T1000 (cell line): ENCODE data around the gene APOC3.
"Not testable (repeated sequence)": the region's sequence is repeated elsewhere in the genome, so short reads cannot be mapped to it uniquely, and the experiment has no call there.

ENCODE experiments used
- DNase-seq: peaks from one replicate; lab custom pipeline; 2025; ENCODE audit warnings: mixed read lengths; lab: John Stamatoyannopoulos, UW

Gene APOC3

DNA sequence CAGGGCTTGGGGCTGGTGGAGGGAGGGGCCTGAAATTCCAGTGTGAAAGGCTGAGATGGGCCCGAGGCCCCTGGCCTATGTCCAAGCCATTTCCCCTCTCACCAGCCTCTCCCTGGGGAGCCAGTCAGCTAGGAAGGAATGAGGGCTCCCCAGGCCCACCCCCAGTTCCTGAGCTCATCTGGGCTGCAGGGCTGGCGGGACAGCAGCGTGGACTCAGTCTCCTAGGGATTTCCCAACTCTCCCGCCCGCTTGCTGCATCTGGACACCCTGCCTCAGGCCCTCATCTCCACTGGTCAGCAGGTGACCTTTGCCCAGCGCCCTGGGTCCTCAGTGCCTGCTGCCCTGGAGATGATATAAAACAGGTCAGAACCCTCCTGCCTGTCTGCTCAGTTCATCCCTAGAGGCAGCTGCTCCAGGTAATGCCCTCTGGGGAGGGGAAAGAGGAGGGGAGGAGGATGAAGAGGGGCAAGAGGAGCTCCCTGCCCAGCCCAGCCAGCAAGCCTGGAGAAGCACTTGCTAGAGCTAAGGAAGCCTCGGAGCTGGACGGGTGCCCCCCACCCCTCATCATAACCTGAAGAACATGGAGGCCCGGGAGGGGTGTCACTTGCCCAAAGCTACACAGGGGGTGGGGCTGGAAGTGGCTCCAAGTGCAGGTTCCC, at the start of gene APOC3:
Gene APOC3, plus strand, starts transcription at position 383 of the 659 bp plus-strand sequence. CDS start 676 bp downstream, outside the sequence.
- DNase-seq = no peak

DNA sequence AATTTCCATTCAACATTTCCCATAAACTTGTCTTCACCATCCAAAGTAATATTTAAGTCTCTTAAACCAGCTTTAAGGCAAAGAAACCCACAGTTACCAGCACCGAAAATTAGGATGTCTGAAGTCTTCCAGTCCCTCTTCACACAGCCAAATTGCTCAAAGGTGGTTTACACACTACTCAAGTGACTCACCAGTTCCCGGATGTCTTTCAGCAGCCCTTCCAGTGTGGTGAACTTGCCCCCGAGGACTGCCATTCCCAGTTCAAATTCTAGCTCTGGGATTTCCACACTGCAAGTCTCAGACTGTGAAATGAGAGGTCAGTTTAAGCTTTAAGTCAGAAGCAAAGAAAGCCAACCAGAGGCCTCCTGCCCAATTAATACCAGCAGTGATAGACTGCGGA, 47.0 kb upstream of the APOC3 start:
- no peak for DNase-seq

DNA sequence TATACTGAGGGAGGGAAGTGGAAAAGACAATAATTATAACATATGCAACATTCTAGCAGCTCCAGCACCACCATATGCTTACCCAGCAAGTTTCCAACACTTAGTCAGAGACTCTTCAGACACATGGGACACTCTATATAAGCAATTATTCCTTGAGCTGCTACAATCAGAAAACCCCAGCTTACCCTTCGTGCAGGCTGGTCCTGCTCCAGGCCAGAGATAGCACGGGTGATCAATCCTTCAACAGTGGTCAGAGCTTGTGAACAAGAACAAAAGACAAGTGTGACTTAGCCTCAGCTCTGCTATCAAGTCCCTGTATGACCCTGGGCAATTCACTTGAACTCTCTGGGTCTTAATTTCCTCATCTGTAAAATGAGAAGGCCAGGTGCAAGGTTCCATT, 43.4 kb upstream of the APOC3 start:
- no peak for DNase-seq

DNA sequence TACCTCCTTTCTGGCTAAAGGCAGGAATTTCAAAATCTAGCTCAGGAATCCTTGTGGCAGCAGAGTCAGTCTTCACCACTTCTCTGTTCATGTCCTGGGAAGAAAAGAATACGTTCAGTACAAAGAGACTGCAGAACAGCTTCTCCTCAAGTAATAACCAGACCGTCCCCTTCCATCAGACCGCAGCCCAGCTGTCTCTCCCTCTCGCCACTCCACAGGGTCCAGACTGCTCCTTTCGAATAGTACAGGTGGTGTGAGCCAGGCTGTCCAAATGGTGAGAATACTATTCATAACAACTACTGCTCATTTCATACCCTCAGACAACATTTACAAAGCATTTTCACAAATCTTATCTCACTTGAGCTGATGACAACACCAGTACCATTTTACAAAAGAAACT, 42.7 kb upstream of the APOC3 start:
- no peak for DNase-seq

DNA sequence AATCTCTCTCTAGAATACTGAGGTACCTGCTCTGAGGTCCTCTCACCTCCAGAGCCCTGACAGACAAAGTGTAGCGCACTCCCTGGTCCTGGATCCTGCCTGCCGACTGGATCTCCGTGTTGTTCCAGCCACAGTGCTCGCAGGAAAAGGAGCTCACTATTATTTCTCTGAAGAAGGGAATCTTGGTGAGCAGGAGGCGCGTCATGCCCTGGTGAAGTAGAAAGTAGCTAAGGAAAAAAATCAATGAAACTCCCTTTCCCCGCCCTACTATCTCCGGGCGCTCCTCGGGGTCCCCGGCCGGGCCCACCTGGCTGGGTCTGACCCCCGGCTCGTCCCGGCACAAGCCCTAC, 42.3 kb upstream of the APOC3 start:
- DNase-seq = no peak

DNA sequence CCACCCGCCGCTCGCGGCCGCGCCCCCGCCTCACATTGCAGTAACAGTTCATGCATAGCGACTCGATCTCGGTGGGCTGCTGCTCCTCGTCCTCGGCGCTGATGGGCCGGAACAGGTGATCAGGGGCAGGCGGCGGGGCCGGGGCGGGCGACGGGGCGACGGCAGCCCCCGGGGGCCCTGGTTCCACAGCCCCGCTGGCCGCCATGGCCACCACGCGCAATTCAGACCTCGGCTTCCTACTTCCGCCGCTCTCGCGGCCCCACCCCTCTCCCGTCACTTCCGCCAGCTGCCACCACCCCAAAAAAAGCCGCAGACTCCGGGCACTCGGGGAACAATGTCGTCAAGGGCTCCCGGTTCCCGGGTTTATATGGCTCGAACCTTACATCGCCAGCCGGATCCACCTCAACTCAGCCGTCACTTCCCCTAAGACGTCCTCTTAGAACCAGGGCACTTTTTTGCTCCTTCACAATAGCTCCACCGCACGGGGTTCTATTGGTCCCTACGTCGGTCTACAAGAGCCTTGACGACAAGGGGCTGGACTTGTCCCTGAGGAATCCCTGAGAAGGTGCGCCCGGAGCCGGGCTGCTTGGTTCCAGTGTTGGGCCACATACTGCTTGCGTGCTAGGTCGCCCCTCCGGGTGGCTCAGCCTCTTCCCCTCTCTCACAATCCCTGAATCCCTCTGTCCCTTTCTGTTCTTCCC, 41.8 kb upstream of the APOC3 start, which contains the start of gene ZPR1:
Gene ZPR1, minus strand, starts transcription at position 238 of the 701 bp plus-strand sequence. Its CDS starts 33 bp downstream, at position 205.
- peak; percentile 51 for DNase-seq

DNA sequence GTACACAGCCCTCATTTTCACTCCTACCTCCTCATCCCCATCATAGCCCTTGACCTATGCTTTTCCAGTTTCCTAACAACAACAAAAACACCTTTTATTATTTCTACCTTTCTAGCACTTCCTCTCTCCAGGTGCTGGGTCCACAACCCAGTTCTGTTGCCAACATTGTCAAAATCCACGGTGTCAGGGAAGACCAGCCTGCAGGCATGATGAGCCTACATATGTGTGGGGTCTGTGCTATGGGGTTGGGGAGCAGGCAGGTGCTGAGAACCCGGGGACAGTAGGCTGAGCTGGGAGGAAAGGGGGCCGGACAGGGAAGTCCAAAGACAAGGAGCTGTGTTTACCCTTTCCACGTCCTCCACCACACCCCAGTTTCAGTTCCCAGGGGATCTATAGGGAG, 41.2 kb upstream of the APOC3 start:
- no peak for DNase-seq

DNA sequence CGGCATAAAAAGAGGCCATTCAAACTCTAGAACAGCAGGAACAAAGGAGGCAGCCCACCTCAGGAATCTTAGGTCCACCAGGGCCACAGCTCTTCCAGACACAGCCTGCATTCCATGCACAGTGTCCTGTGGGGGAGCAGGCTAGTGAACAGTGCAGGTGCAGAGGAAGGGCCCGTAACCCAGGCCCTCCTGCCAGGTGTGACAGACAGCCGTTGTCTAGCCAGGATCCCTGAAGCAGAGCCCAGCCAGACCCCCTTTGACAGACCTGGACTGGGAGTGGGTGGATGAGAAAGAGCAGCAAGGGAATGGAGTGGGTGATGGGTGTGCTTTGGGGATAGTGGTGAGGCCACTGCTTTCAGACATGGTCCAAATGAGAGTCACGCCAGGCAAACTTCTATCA, 40.7 kb upstream of the APOC3 start:
- no peak for DNase-seq

DNA sequence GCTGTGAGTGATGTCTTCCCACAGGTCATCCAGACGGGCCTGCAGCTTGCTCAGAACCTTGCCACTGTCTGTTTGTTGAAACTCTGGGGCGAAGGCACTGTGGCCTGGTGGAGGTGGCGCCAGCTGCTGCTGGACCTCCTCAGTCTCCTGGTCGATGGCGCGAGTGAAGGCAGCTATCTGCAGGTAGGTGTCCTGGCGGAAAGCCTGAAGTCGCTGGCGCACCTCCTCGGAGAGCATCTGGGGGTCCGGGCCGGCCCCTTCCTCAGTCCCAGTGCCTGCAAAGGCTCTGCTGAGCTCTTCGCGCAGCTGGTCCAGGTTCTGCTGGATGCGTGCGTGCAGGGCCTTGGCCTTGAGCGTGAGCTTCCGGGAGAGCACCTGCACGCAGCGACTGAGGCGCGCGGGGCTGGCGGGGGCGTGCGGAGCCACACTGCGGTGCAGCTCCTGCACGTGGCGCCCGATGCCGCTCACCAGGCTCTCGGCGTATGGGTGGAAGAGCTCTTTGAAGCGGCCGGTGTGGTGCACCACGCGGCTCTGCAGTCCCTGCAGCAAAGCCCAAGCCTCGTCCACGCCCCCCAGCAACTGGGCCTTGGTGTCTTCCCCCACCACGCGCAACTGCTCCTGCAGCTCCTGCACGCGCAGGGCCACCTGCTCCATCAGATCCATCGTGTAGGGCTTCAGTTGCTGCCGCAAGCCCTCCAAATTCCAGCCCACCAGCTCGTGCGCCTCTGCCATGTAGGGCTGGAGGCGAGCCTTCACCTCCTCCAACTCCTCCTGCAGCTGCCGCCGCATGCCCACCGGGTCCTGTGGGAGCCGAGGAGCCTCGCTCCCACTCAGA, 39.3 kb upstream of the APOC3 start:
- DNase-seq = no peak

DNA sequence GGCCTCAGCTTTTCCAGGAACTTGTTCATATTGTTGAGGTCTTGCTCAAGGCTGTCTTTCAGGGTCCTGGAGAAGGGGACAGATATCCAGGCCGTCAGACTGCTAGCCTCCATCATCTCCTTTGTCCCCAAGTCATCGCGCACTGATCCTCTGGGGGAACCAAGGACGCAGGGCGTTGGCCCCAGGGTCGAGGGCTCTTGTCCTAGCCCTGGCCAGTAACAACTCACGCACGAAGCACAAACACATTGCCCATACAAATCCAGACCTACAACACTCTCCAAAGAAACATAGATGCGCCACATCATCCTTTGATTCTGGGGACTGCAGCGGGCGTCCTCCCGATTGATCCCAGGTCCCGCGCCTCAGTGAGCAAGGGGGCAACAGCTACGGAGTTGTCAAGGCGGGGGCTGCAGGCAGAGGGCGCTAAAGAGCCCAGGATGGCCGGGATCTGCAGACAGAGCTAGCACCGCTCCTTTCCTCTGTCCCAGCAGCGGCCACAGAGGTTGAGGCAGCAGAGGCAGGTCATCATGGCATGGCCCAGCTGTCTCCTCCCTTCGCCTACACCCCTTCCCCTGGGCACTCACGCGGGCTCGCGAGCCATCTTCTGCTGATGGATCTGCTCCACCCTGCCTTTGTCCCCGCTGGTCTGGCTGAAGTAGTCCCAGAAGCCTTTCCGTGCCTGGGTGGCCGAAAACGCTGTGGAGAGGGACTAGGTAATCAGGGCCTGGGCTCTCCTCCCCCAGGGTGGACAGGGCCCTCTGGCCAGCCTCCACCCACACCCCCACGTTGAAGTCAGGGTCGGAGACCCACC, 38.5 kb upstream of the APOC3 start:
- DNase-seq = no peak

DNA sequence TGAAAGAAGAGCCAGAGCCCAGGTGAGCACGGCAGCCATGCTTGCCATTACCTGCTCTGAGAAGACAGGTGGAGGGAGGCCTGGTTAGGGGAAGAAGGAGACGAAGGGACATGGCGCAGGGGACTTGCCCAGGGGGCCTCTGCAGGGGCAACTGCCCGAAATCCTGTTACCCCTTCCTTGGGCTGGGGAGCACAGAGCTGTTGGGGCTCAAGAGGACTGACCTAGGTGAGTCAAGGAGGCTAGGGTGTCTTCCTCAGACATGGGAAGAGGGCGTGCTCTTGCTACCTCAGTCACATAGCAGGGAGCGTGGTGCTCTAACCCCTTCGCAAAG, 37.9 kb upstream of the APOC3 start, which contains the start of gene APOA5:
Gene APOA5, minus strand, starts transcription at position 67 of the 331 bp plus-strand sequence. Its CDS starts 19 bp downstream, at position 48.
- no peak for DNase-seq

DNA sequence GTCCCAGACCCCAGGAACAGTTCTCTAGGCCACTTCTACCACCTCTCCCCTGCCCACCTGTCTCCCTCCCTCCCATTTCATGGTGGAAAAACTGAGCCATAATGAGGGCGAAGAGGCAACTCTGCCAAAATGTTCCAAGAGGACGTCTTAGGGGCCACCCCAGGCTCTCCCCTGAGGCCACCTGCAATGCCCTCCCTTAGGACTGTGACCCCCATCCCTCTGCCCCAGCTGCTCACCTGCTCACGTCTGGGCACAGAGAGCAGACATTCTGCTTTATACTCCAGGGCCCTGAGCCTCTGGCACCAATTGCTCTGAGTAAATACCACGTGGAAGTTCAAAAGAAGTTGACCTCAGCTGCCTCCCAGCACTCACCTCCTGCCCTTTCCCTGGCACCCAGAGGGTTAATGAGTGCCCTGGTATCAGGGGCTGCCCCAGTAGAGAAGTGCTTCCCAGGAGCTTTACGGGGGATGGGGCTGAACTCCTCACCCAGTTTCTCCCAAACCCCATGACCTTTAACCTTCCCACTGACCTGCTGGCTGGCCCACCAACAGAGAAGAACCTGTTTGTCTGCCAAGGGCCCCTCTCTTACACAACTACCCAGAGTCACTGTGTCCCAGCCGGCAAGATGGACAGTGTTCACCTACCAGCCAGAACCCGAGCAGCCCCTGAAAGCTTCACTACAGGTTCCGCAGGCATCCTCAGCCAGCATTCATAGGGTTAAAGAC, 37.4 kb upstream of the APOC3 start:
- no peak for DNase-seq

DNA sequence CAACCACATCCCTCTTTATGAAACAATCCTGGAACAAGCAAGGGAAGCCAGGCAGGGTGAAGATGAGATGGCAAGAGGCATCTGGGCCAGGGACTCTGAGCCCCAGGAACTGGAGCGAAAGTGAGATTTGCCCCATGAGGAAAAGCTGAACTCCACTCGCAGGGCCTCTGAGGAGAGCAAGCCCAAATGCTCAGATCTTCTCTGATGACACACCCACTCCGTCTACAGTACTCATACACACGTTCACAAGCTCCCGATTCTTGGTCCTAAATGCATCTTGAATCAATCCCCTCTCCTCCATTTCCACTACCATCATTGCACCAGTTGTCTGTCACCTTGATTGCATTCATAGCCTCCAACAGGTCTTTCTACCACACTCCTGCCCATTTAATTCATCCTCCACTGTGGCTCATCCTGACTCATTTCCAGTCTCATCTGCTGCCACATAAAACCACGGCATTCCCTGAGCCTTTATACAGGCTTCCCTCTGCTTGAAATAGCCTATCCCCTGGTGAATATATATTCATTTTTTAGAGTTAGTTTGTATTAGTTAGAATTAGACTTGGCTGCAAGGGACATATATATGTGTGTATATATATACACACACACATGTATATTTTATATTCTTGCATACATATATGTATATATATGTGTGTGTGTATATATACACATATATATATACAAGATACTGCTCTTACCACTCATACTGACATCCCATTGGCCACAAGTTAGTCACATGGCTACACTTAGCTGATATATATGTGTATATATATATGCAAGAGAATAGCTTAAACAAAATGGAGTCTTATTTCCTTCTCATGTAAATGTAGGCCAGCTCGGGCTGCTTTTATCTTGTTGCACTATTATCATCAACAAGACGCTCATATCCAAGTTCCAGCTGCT, 36.6 kb upstream of the APOC3 start:
- no peak for DNase-seq

DNA sequence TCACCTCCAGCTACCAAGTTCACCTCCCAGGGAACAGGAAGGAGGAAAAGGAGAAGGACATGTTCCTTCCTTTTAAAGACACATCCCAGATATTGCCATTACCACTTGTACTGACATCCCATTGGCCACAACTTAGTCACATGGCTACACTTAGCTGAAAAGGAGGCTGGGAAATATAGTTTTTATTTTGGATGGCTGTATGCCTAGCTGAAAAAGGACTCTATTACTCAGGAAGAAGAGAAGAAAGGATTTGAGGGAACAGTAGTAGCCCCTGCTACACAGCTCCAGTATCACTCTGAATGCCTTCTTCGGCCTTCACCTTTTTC, 36.0 kb upstream of the APOC3 start:
- no peak for DNase-seq

DNA sequence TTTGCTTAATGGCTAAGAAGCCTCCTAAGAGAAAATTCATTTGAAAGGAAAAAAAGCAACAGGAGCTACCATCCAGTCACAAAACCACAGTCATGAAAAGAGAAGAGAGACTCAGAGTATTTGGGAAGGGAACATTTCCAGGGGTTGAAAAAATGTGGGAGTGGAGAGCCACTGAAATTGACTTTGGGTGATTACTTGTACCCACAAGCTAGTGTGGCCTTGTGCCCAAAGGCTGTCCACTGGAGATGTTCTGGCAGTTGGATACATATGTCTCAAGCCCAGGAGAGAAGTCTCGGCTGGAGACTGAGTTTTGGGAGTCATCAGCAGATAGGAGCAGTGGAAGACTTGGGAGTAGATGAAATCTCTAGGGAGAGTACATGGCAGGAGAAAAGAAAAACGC, 34.9 kb upstream of the APOC3 start:
- no peak for DNase-seq

DNA sequence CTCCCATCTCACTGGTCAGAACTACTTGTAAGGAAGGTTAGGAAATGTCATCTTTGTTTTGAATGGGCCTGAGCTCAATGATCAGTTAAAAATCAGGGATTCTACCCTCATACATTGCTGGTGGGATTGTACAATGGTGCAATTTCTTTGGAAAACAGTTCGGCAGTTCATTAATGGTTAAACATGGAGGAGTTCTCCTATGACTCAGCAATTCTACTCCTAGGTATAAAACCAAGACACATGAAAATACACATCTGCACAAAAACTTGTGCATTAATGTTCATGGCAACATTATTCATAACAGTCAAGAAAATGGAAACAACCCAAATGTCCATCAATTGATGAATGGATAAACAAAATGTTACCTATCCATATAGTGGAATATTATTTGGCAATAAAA, 33.2 kb upstream of the APOC3 start:
- no peak for DNase-seq

DNA sequence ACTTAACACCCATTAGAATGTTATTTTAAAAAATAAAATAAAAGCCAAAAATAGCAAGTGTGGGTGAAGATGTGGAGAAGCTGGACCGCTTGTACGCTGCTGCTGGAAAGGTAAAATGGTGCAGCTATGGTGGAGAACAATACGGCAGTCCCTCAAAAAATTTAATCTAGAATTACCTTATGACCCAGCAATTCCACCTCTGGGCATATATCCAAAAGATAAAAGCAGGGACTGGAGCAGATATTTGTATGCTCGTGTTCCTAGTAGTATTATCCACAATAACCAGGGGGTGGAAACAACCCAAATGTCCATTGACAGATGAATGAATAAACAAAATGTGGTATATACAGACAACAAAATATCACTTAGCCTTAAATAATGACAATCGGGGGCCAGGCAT, 31.9 kb upstream of the APOC3 start:
- DNase-seq = no peak

DNA sequence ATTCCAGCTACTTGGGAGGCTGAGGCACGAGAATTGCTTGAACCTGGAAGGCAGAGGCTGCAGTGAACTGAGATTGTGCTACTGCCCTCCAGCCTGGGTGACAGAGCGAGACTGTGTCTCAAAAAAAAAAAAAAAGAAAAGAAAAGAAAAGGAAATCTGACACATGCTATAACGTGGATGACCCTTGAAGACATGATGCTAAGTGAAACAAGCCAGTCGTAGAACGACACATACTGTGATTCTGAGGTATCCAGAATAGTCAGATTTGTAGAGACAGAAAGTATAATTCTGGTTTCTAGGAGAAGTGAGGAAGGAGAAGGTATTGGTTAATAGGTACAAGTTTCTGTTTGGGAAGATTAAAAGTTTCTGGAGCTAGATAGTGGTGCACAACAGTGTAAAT, 31.3 kb upstream of the APOC3 start:
- DNase-seq = no peak

DNA sequence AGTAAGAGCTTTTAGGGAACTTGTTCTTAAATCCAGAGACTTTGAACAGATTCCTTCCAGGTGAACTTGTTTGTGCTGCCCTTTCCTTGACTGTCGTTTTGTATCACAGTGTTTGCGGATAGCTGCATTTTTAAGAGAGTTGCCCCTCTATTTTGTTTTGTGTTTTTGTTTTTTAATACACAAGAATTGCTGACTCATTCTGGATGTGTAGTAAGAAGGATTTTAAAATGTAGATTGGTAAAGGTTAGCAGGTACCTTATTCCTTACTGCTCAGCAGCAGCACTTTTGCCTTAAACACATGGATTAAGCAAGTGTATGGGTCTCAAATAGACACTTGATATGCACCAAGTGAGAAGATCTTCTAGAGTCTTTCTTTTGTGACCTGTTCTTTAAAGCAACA, 29.1 kb upstream of the APOC3 start:
- DNase-seq = no peak

DNA sequence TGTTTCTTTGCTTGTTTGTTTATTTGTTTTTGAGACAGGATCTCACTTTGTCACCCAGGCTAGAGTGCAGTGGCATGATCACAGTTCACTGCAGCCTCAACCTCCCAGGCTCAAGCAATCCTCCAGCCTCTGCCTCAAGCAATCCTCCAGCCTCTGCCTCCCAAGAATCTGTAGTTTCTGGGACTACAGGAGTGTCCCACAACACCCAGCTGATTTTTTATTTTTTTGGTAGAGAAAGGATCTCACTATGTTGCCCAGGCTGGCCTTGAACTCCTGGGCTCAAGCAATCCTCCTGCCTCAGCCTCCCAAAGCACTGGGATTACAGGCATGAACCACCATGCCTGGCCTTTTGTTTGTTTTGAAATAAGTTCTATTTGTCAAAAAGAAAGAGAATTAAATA, 28.0 kb upstream of the APOC3 start:
- not testable (repeated sequence) for DNase-seq

DNA sequence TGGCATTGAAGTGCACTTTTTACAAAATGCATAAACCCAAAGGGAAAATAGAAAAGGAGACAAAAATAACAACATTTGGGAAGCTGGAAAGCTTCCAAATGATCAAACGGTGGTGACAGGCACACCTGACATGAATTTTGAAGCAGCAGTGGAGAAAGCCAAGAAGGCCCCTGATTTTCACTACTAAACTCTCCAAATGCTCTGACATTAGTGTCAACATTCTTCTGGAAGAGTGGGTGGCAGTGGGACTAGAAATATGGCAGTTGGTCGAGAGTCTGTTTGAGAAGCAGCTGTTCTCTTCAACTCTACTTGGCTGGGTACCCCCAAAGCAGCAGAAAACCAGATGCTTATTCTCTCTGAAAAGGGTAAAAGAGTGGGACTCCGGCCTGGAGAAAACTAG, 25.7 kb upstream of the APOC3 start:
- DNase-seq = no peak
